HG02840 (cell line): ENCODE results near the gene HDAC4.

Source experiments
- ATAC-seq: cut with Tn5 transposase; IDR thresholded peaks from one replicate; pipeline ENCODE4 v1.9.1; 2021; ENCODE audit warnings: mild to moderate bottlenecking, moderate library complexity, moderate number of reproducible peaks; ENCODE audit not compliant: unreplicated experiment, low FRiP score

Gene HDAC4

DNA sequence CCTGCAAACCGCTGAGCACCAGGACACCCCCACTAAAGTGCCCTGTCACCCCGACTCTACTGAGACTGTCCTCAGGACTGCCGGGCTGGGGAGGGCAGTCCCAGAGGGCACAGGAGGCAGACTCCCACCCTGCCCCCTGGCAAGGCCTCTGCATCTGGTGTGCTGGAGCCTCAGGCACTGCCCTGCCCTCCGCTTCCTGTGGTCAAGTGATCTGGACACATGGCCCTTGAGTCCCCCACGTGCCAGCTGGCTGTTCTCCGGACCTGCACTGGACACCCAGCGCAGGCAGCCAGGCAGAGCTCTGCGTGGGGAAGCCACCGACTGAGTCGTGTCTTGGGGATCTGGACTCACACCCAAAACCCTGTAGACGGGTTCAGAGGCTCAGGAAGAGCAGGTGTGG lies 335.3 kb downstream of the HDAC4 start:
- no peak for ATAC-seq

DNA sequence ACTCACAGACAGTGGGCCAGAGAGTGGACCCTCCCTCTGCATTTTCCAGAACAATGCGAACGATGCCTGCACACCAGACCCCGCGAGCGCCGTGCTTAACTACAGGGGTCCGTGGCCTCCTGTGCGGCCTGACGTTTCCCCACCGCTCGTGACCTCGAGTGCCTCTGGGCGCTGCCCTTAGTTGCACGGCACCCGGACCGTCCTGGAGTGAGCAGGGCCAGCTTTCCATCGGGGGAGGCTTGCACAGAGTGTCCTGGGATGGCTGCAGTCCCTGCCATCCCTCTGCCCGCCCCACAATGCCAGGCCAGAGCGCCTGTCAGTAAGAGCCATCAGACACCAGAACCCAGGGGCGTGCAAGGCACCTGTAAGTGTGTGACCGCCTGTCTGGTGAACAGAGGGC lies 335.9 kb downstream of the HDAC4 start:
- no peak for ATAC-seq

DNA sequence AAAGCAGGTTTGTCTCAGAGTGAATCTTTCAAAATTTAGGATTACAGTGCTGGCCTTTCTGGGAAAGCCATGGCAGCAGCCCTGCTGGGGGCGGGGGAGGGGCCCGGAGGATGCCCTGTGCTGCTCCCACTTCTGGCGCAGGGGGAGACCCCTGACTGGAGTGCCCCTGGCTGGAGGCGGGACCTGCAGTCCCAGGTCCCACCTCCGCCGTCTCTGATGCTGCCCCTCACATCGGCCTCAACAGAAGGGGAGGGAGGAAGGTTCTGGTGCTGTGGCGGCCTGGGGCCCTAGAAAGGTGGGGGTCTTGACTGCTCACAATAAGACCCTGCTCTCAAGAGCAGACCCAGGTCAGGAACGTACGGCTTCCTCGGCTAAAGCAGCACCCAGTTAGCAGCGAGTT lies 336.6 kb downstream of the HDAC4 start:
- no peak for ATAC-seq

DNA sequence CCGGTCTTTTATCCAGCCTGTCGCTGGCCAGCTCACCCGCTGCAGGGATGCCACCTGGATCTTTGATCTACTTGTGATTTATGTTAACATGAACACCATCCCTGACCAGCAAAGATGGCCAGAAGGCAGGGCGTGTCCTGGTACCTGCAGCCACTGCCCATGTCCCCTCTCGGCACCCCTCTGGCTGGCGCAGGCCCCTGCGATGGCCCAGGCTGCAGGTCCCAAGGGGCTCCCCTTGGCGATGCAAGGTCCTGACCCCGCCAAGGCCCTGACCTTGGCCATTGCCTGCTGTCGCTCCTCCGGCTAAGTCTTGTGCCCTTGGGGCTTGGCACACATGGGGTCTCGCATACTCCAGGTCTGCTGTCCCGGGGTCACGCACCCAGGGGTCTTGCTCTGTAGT lies 338.1 kb downstream of the HDAC4 start:
- ATAC-seq = no peak

DNA sequence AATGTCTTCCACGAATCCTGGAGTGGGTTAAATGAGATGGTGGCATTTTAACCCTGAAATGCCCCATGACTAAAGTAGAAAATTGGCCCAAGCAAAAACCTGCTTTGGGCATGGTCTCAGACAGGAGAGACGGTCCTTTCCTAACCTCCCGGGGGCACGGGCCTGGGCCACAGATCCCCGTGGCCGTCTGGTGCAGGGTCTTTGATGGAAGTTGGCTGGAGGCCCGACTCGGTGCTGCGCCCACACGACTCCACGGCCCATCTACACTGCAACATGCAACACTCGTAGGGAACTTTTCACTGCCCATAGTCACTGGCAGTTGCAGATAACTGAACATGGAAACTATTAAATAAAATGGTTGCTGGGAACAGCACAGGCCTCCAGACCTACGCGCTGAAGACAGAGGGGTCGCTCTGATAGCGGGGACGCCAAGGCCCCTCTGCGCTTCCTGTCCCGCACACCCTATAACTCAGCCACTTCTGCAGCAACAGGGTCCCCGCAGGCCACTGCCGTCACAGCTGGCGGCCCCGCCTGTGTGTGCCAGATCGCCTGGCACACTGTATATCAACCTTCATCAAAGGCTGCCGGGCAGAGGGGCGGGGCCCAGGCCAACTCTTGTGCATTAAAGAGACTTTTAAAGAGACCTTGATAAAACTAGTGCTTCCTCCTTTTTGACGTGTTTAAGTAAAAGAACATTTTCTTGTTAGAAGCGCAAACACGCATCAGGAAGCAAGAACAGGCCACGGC lies 338.8 kb downstream of the HDAC4 start:
- ATAC-seq = no peak

DNA sequence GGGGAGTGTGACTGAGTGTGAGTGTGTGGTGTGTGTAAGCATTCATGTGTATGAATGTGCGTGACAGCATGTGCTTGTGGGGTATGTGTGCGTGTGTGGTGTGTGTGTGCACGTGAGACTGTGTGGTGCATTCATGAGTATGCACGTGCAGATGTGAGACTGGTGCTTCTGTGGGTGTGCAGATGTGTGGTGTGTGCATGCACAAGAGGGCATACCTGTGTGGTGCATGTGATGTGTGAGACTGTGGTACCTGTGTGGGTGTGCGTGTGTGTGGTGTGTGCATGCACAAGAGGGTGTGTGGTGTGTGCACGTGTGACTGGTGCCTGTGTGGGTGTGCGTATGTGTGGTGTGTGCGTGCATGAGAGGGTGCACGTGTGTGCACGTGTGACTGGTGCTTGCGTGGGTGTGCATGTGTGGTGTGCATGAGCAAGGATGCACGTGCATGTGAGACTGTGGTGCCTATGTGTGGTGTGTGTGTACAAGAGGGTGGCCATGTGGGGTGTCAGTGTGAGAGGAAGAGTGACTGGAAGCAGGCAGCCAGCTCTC lies 339.6 kb downstream of the HDAC4 start:
- no peak for ATAC-seq

DNA sequence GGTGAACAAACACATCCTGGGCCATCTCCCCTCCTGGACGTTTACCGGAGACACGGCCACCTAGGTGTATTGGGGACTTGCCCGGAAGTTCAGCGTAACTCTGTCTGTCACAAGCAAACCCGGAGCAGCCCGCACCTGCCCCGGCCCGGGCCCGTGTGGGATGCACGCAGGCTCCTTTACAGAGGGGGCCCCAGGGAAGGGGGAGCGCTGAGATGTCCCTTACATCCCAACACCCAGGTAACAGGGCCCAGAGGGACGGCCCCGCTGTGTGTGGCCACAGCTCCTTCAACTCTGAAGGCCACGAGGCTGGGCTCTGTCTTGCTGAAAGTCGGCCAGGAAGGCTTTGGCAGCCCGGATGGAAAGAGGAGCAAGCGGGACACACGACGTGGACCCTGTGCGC lies 340.1 kb downstream of the HDAC4 start:
- no peak for ATAC-seq

DNA sequence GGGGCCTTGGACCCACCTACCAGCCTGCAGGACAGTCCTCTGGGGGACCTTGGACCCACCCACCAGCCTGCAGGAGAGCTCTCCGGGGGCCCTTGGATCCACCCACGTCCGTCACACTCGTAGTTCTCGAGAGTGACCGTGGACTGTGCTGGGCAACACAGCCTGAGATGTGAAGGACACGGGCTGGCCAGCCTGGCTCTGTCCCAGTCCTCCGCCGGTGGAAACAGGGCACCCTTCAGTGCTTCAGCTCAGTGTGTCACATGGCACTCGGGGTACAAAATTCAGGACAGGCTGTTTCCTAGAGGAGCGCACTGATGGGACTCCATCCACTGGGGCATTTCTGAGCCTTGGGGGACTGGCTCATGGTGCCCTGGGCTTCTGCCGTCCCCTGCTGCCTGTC lies 341.0 kb downstream of the HDAC4 start:
- no peak for ATAC-seq

DNA sequence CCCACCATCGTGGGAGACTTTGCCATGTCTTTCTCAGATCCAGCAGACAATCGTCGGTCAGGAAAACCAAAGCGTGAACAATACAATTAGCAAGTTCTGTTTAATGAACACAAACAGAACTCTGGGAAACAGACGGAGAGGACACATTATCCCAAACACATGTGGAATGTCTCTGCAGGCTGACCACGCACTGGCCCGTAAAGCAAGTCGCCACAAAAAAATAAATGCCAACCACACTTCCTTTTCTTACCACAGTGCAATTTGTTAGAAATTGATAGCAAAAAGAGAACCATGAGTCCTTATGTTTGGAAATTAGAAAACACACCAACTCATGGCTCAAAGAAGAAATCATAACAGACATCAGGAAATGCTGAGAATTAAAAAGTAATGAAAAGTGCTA lies 342.1 kb downstream of the HDAC4 start:
- ATAC-seq = no peak

DNA sequence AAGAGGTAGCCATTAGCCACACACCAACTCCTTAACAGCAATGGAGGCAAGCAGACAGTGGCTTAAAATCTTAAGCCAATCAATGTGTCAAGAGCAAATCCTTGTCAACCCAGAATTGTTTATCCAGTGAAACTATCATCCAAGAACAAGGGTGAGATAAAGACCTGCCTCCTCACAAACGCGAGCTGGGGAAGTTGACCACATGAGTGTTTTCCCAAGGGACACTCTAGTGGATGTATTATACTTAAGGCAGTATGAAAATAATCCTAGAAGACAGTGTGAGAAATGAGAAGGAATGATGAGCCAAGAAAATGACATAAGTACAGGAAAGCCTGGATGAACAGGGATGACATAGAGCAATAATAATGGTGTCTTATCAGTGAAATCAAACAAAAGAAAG lies 343.3 kb downstream of the HDAC4 start:
- no peak for ATAC-seq

DNA sequence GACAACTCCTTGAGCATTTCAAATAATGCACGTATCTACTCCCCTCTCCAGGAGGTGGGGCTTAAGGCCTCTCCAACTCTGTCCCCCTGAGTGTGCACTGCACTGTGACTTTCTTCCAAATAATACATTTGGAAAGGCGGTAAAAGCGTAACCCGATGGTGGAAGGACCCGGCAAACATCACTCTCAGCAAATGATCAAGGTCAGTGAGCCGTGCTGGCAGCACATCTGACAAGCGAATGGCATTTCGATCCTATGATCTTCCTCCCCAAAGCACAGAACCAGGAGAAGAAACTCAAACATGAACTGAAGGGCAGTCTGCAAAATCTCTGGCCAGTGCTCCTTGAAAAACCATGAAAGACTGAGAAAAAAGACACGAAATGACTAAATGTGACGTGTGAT lies 344.2 kb downstream of the HDAC4 start:
- ATAC-seq = no peak

DNA sequence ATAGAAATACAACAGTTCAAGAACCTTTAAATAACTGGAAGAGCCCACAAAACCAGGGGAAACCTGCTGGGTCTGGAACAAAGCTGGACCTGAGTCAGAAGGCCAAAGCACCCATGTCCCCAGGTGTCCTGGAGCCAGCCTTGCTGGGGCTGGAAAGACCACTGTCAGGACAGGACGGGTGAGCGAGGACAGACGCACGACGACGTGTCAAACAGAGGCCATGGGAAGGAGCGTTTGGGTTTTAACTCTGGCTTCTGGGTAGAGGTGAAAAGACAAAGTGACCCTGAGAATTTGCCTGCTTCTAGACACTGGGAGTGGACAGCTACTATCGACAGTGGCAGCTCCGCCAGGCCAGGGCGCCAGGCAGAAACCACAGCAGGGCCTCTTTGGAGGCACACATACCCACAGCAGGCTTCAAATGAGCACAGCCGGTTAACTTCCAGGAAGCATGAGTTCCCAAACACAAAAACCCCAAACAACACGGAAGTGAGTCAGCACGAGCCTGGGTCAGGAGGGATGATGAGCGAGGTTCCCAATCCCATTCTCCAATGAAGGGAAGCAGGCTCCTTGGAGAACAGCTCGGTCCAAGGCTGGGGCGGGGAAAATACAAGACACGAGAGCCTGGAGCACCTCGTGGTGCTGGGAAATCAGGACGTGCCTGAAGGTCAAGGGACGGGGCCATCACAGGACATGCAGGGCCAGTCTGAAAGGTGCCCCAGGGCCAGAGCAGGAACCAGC lies 344.9 kb downstream of the HDAC4 start:
- no peak for ATAC-seq

DNA sequence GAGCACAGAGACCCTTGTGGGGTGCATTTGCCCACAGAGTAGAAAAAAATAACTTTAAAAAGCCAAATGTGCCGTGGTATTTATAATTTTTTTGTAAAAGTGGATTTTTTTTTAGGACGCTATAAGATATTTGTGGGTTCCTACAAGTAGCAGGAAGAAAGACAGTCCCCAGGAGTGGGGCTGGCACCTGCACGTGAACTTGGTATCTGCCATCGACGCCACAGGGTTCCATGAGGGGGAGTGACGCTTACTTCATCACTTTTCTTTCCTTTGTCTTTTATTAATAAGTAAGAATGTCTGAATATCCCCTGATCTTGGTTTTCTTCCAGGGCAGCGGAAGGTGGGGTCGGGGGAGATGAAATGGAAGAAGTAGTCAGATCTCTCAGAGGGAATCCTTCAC lies 345.9 kb downstream of the HDAC4 start:
- no peak for ATAC-seq

DNA sequence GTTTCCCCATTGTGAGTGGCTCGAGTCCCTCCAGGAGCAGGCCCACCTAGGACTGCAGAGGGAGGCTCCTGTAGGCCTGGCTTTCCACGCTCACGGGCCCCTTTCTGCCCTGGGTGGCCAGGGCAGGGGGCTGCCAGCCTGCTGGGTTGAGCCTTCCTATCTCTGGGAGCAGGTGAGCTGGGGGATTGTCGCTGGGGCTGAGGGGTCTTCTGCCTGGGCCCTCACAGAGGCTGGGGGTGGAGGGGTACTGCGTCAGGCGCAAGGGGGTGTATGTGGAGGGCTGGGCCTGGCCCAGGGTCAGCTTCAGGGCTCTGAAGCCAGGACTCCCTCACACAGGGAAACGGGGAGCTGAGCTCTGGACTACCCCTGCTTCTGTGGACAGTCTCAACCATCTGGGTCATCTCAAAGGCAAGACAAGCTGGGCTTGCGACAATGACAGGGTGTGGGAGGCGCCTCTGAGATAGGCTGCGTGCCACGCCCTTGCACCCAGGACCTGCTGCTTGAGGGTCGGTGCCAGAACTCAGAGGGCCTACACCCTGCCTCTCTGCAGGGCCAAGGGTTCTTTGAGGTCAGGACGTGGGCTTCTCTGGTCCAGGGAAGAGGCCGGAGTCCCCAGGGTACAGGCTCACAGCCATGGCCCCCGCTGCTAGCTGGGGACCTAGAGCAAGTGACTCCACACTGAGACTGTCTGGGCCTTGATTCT lies 346.9 kb downstream of the HDAC4 start:
- no peak for ATAC-seq

DNA sequence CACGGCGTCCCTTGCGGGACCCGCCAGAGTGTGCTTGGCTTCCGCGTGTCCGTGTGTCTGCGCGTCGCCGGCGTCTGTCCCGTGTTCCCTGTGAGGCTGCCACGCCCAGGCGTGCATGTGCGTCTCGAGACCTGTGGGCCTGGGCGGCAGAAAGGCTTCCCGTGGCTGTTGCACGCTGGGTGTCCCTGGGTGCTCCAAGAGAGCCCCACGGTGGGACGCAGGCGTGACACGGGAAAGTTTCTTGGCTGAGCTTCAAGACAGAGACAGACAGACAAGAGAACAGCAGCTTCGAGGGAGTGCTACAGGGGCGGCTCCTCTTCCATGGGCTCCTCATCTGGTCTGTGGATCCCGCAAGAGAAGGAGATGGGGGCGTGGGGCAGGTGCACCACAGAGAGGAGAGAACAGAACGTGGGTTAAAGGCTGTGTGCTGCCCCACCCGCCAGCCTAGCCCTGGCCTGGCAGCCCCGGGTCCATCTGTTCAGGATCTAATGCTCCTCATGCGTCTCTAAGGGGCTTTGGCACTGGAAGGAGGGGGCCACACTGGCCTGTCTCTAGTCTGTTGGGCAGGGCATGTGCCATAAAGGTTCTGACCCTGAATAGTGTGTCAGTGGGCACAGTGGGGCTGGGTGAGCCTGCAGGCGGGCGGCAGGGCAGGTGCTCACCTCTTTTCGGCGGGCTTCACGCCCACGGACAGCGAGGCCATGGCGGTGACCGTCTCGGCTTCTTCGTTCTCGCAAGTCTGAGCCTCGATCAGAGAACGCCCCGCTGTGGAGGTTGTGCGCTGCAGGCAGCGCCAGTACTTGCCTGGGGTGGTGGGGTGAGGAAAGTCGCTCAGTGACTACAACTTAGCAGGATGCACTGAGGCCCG lies 347.8 kb downstream of the HDAC4 start:
- ATAC-seq = no peak

DNA sequence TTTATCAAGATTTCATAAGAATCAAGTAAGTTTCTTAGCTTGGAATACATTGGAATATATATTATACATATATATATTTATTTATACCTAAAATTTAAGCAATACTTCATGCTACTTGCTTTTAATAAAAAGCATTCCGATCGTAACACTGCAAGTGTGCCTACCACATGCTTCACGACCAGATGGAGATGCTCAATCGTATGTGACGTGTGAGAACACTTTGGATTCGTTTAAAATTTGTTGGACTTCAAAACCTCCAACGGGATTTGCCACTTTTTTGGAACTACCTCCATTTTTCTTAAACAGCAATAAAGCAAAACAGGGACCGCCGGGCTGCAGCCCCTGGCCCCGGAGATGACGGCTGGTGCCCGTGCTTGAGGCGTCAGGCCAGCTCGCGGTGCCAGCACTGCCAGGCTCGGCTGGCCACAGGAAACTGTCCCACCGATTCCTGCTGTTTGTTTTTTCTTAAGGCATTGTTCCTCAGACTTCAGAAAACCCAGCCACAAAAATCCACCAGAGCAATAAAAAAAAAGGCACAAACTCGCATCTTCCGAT lies 348.9 kb downstream of the HDAC4 start:
- ATAC-seq = no peak

DNA sequence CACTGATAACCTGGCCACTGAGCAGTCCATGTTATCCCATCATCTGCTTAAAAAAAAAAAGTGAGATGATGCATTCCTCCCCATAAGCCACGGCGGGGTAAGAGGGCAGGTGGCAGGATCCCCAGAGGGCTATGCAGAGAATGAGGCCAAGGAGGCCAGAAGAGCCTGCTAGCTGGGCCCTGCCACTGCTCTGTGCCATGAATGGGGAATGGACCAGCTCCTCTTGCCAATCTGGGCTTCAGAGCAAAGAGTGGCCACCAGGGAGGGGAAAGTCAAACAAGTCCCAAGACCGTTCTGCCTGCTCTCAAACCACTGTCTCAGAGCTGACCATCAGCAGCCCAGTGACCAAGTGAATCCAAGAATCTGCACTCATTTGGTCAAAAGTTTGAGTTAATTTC lies 350.6 kb downstream of the HDAC4 start:
- ATAC-seq = no peak

DNA sequence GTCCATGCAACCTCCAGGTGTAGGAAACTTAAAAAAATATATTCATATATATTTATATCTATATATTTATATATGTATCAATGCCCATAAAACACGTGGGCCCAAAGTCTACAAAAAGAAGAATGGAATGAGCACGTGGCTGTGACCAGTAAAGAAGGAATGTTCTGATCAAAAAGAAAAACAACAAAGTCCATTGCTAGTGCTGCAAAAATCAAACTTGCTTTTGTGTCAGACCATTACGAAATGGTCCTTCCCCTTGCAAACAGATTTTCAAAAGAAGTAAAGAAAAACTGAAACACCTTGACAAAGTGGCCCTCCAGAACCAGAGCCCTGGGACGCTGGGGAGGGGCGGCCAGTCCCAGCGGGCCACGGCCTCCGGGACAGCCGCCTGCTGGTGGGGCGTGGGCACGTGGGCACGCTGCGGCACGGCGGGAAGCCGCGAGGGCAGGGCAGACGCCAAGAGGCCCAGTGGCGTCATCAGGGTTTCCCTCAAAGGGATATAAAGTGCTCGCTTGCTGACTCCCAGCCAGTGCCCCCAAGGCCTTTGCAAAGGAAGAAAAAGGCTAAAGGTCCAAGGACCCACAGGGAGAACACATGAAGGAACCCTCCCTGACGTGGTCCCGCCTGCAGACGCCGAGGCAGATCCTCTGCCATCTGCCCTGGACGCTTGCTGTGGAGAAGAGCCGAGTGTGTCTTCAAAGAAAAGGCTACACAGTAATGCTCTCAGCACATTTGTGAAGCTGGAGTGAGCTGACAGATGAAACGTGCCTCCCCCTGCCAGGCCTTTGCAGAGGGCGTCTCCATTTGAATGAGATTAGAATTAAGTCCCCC lies 351.2 kb downstream of the HDAC4 start:
- no peak for ATAC-seq

DNA sequence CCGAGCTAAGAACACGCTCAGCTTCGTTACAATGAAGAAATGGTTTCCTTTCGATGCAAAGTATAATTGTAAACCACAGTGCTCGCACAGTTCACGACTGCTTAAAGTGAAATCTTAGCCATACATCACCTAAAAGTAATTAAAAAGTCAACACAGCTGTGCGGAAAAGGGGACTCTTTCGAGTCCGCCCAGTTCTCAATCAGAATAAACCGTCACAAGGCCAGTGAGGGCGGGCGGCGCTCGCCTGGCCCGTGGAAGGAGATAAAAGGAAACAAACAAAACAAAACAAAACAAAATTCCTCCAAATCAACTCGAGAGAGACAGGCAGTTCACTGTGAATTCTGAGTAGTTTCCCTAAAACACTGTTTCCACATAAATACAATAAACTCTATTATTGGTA lies 352.1 kb downstream of the HDAC4 start:
- ATAC-seq = no peak
